H1 (cell line): ENCODE results near the gene SMIM41. TPM values are rescaled to one million over a fixed set of nuclear protein-coding genes. Genes with fewer than 3 reads are reported as not detected.

Experiments used
- CHD7 ChIP-seq: fragments of 300-600 bp; sonication (generic); IDR thresholded peaks from 2 replicates; pipeline ENCODE4 v1.7.1; 2012; ENCODE audit warnings: low read length, moderate library complexity, mild to moderate bottlenecking, inconsistent platforms; ENCODE audit not compliant: insufficient replicate concordance
- HDAC2 ChIP-seq, 2 experiments: fragments of 300-600 bp in 1 of 2; sonication (generic) in 1 of 2; IDR thresholded peaks; 2 replicates each; pipeline ENCODE4 v1.6.1; 2011 to 2012; ENCODE audit warnings: low read depth in 2 of 2, low read length in 2 of 2, mild to moderate bottlenecking in 2 of 2, moderate library complexity in 2 of 2, borderline replicate concordance in 1 of 2, inconsistent platforms in 1 of 2
- SAP30 ChIP-seq: fragments of 300-600 bp; sonication (generic); IDR thresholded peaks from 2 replicates; pipeline ENCODE4 v1.7.1; 2012; ENCODE audit warnings: low read length, moderate library complexity, mild to moderate bottlenecking, inconsistent platforms; ENCODE audit not compliant: insufficient read depth, insufficient replicate concordance
- SUZ12 ChIP-seq: fragments of 200-600 bp; sonication (generic); IDR thresholded peaks from 2 replicates; pipeline ENCODE4 v1.6.1; 2012; ENCODE audit warnings: mild to moderate bottlenecking, inconsistent platforms, low read length, moderate library complexity, mixed read lengths
- polyA plus RNA-seq, 7 experiments: library from polyadenylated mRNA; depleted of rRNA in 3 of 7; stranded (reverse) in 5 of 7; unstranded in 2 of 7; fragments of >200 nt in 5 of 7; fragments of 200-250 nt in 2 of 7; gene quantifications; 1 replicate in 5 of 7; 2 replicates in 1 of 7; 4 replicates in 1 of 7; pipeline versions ENCODE4 v1.2.1 to v1.2.3, GENCODE V29; 2011 to 2013; ENCODE audit warnings: missing spikeins in 2 of 7, mixed read lengths in 2 of 7
- total RNA-seq: library from RNA; stranded (reverse); fragmentation: NEBNext Ultra II Directional; extraction: Animal tissue kit (Norgen Biotek cat#: 25700); gene quantifications from 2 replicates; pipeline ENCODE4 v1.2.1, GENCODE V29; 2021

The SMIM41 gene
- total and polyA plus RNA-seq, 2 of the 8 experiments (the other 6 are each of a cell fraction or from before 2014, with no cell fraction given) = 0.28 to 0.98 TPM

GRCh38 chr12:52070185-52070925 is 9.1 kb upstream of the SMIM41 start (continued):
- TF ChIP-seq CHD7 (no peak), SAP30 (peak; percentile 72), HDAC2 (IDR thresholded peaks at IDR 0.05; ENCODE audit: borderline replicate concordance in 1 of 2, low read depth in 2 of 2, low read length in 2 of 2) (0 out of 4 replicates have a peak, but pooled peaks of 1 of the 2 experiments have one; percentile 31), SUZ12 (no peak)
